SH-SY5Y (cell line): ENCODE measurements around the gene SRRM4.

Experiments used
- GATA2 ChIP-seq: IDR thresholded peaks from 2 replicates; pipeline ENCODE4 v1.6.1; 2011; ENCODE audit warnings: mild to moderate bottlenecking, low read depth, low read length
- GATA3 ChIP-seq: IDR thresholded peaks from 2 replicates; pipeline ENCODE4 v1.6.1; 2011; ENCODE audit warnings: low read depth, mild to moderate bottlenecking, low read length, moderate library complexity

- TF ChIP-seq GATA2, result no peak
- TF ChIP-seq GATA3, result no peak
These were observed 3.0 kb downstream of the SRRM4 start for GRCh38 chr12:118984161-118984943.
